Measurements from ENCODE around the gene SRRD. TPM values are rescaled to one million over a fixed set of nuclear protein-coding genes. Genes with fewer than 3 reads are reported as not detected.

SRRD gene
- total RNA-seq, 1 experiment from 2014 or later = 43.5 TPM

- Histone ChIP-seq H3K9me2 (replicated peaks; ENCODE audit: insufficient read depth, low read length) (no peaks in the 10 kb centered on the region), H3K4me1 (ENCODE audit: low read length) (peaks cover 43% of the 10 kb centered on the region), H3K27me3 (ENCODE audit: low read length) (no peaks in the 10 kb centered on the region), H3K4me2 (ENCODE audit: low read depth, low read length, poor library complexity, severe bottlenecking) (peak overlapping the region; percentile 82), H3K27ac (ENCODE audit: low read length) (peak overlapping the region; percentile 99), H3K36me3 (ENCODE audit: insufficient read depth, low read length) (peaks cover 19% of the 10 kb centered on the region), H4K20me1 (ENCODE audit: insufficient read depth, low read depth, low read length) (no peaks in the 10 kb centered on the region), H3K9me3 (ENCODE audit: low read length) (no peaks in the 10 kb centered on the region), H3K4me3 (ENCODE audit: low read length) (peak overlapping the region; percentile 58), H3K9ac (ENCODE audit: low read length) (peak overlapping the region; percentile 69), H2AFZ (ENCODE audit: low read length) (no peak overlapping the region), H3K79me2 (ENCODE audit: low read length) (peaks cover 14% of the 10 kb centered on the region)
- no peak for DNase-seq
Observed at GRCh38 chr22:26534171-26534855, 50.6 kb downstream of the SRRD start.

- Histone ChIP-seq H3K4me2 (ENCODE audit: low read depth, low read length, poor library complexity, severe bottlenecking) (peak overlapping the region; percentile 82), H2AFZ (ENCODE audit: low read length) (no peak overlapping the region), H3K27ac (ENCODE audit: low read length) (peak overlapping the region; percentile 99), H3K36me3 (ENCODE audit: insufficient read depth, low read length) (peaks cover 17% of the 10 kb centered on the region), H4K20me1 (ENCODE audit: insufficient read depth, low read depth, low read length) (no peaks in the 10 kb centered on the region), H3K4me3 (ENCODE audit: low read length) (peak overlapping the region; percentile 53), H3K79me2 (ENCODE audit: low read length) (peaks cover 14% of the 10 kb centered on the region), H3K9me2 (replicated peaks; ENCODE audit: insufficient read depth, low read length) (no peaks in the 10 kb centered on the region), H3K9me3 (ENCODE audit: low read length) (no peaks in the 10 kb centered on the region), H3K27me3 (ENCODE audit: low read length) (no peaks in the 10 kb centered on the region), H3K9ac (ENCODE audit: low read length) (peak overlapping the region; percentile 67), H3K4me1 (ENCODE audit: low read length) (peaks cover 43% of the 10 kb centered on the region)
- DNase-seq = peak; percentile 86
Observed at GRCh38 chr22:26534874-26535602, 51.4 kb downstream of the SRRD start.

GRCh38 chr22:26535603-26535908 is 51.9 kb downstream of the SRRD start:
- peaks cover 14% of the 10 kb centered on the region for H3K36me3 ChIP-seq (ENCODE audit: insufficient read depth, low read length)
- no peak overlapping the region for H2AFZ ChIP-seq (ENCODE audit: low read length)
- H3K4me1 ChIP-seq (ENCODE audit: low read length) = peaks cover 43% of the 10 kb centered on the region
- H3K27ac ChIP-seq (ENCODE audit: low read length) = peak overlapping the region; percentile 99
- no peaks in the 10 kb centered on the region for H4K20me1 ChIP-seq (ENCODE audit: insufficient read depth, low read depth, low read length)
- H3K9me3 ChIP-seq (ENCODE audit: low read length) = no peaks in the 10 kb centered on the region
- peak overlapping the region; percentile 56 for H3K9ac ChIP-seq (ENCODE audit: low read length)
- peak overlapping the region; percentile 82 for H3K4me2 ChIP-seq (ENCODE audit: low read depth, low read length, poor library complexity, severe bottlenecking)
- no peaks in the 10 kb centered on the region for H3K27me3 ChIP-seq (ENCODE audit: low read length)
- peak; percentile 92 for DNase-seq
- no peaks in the 10 kb centered on the region for H3K9me2 ChIP-seq (replicated peaks; ENCODE audit: insufficient read depth, low read length)
- H3K79me2 ChIP-seq (ENCODE audit: low read length) = peaks cover 14% of the 10 kb centered on the region
- H3K4me3 ChIP-seq (ENCODE audit: low read length) = peak overlapping the region; percentile 30; the same call in 1 of the 2 replicates

- Histone ChIP-seq H3K9me3 (ENCODE audit: low read length) (no peaks in the 10 kb centered on the region), H3K36me3 (ENCODE audit: insufficient read depth, low read length) (peaks cover 12% of the 10 kb centered on the region), H3K4me3 (ENCODE audit: low read length) (peak overlapping the region; percentile 30; the same call in 1 of the 2 replicates), H3K4me2 (ENCODE audit: low read depth, low read length, poor library complexity, severe bottlenecking) (peak overlapping the region; percentile 82), H3K27ac (ENCODE audit: low read length) (peak overlapping the region; percentile 99), H3K4me1 (ENCODE audit: low read length) (peaks cover 43% of the 10 kb centered on the region), H2AFZ (ENCODE audit: low read length) (no peak overlapping the region), H3K27me3 (ENCODE audit: low read length) (no peaks in the 10 kb centered on the region), H3K79me2 (ENCODE audit: low read length) (peaks cover 14% of the 10 kb centered on the region), H3K9ac (ENCODE audit: low read length) (peak overlapping the region; percentile 56), H4K20me1 (ENCODE audit: insufficient read depth, low read depth, low read length) (no peaks in the 10 kb centered on the region), H3K9me2 (replicated peaks; ENCODE audit: insufficient read depth, low read length) (no peaks in the 10 kb centered on the region)
- peak; percentile 72 for DNase-seq
Observed at GRCh38 chr22:26536056-26536761, 52.5 kb downstream of the SRRD start.

- no peaks in the 10 kb centered on the region for H3K9me2 ChIP-seq (replicated peaks; ENCODE audit: insufficient read depth, low read length)
- no peak overlapping the region for H2AFZ ChIP-seq (ENCODE audit: low read length)
- H3K27me3 ChIP-seq (ENCODE audit: low read length) = no peaks in the 10 kb centered on the region
- DNase-seq = no peak
- peaks cover 11% of the 10 kb centered on the region for H3K36me3 ChIP-seq (ENCODE audit: insufficient read depth, low read length)
- H3K4me1 ChIP-seq (ENCODE audit: low read length) = peaks cover 43% of the 10 kb centered on the region
- H3K9me3 ChIP-seq (ENCODE audit: low read length) = no peaks in the 10 kb centered on the region
- H4K20me1 ChIP-seq (ENCODE audit: insufficient read depth, low read depth, low read length) = no peaks in the 10 kb centered on the region
- no peak overlapping the region for H3K4me2 ChIP-seq (ENCODE audit: low read depth, low read length, poor library complexity, severe bottlenecking)
- H3K4me3 ChIP-seq (ENCODE audit: low read length) = no peak overlapping the region
- H3K27ac ChIP-seq (ENCODE audit: low read length) = peak overlapping the region; percentile 99
- peaks cover 14% of the 10 kb centered on the region for H3K79me2 ChIP-seq (ENCODE audit: low read length)
- 0 out of 2 replicates have a peak overlapping the region, but pooled peaks have one; percentile 56 for H3K9ac ChIP-seq (ENCODE audit: low read length)
Observed at GRCh38 chr22:26536762-26537134, 53.1 kb downstream of the SRRD start.

GRCh38 chr22:26540119-26540518 is 56.4 kb downstream of the SRRD start:
- no peaks in the 10 kb centered on the region for H4K20me1 ChIP-seq (ENCODE audit: insufficient read depth, low read depth, low read length)
- H3K9me3 ChIP-seq (ENCODE audit: low read length) = no peaks in the 10 kb centered on the region
- peaks cover 6% of the 10 kb centered on the region; the same call in 1 of the 2 replicates for H3K36me3 ChIP-seq (ENCODE audit: insufficient read depth, low read length)
- no peak overlapping the region for H3K9ac ChIP-seq (ENCODE audit: low read length)
- no peaks in the 10 kb centered on the region for H3K9me2 ChIP-seq (replicated peaks; ENCODE audit: insufficient read depth, low read length)
- no peak overlapping the region for H3K4me3 ChIP-seq (ENCODE audit: low read length)
- no peak for DNase-seq
- peak overlapping the region; percentile 9; the same call in 1 of the 2 replicates for H3K27ac ChIP-seq (ENCODE audit: low read length)
- H3K4me2 ChIP-seq (ENCODE audit: low read depth, low read length, poor library complexity, severe bottlenecking) = no peak overlapping the region
- no peak overlapping the region for H2AFZ ChIP-seq (ENCODE audit: low read length)
- H3K27me3 ChIP-seq (ENCODE audit: low read length) = no peaks in the 10 kb centered on the region
- peaks cover 16% of the 10 kb centered on the region for H3K79me2 ChIP-seq (ENCODE audit: low read length)
- H3K4me1 ChIP-seq (ENCODE audit: low read length) = peaks cover 21% of the 10 kb centered on the region

GRCh38 chr22:26541167-26541819 is 57.6 kb downstream of the SRRD start:
- no peak overlapping the region for H3K4me3 ChIP-seq (ENCODE audit: low read length)
- H4K20me1 ChIP-seq (ENCODE audit: insufficient read depth, low read depth, low read length) = no peaks in the 10 kb centered on the region
- H3K4me2 ChIP-seq (ENCODE audit: low read depth, low read length, poor library complexity, severe bottlenecking) = no peak overlapping the region
- H3K9ac ChIP-seq (ENCODE audit: low read length) = no peak overlapping the region
- H3K27ac ChIP-seq (ENCODE audit: low read length) = no peak overlapping the region
- peaks cover 28% of the 10 kb centered on the region for H3K79me2 ChIP-seq (ENCODE audit: low read length)
- no peaks in the 10 kb centered on the region for H3K27me3 ChIP-seq (ENCODE audit: low read length)
- peaks cover 13% of the 10 kb centered on the region for H3K4me1 ChIP-seq (ENCODE audit: low read length)
- peaks cover 6% of the 10 kb centered on the region; the same call in 1 of the 2 replicates for H3K36me3 ChIP-seq (ENCODE audit: insufficient read depth, low read length)
- no peaks in the 10 kb centered on the region for H3K9me3 ChIP-seq (ENCODE audit: low read length)
- H3K9me2 ChIP-seq (replicated peaks; ENCODE audit: insufficient read depth, low read length) = no peaks in the 10 kb centered on the region
- no peak overlapping the region for H2AFZ ChIP-seq (ENCODE audit: low read length)
- no peak for DNase-seq
